Endodermal cell (in vitro differentiated cells): ENCODE results near the gene TMEM255B. TPM values are rescaled to one million over a fixed set of nuclear protein-coding genes. Genes with fewer than 3 reads are reported as not detected.

Experiments
- DNase-seq: peaks from one replicate; pipeline ENCODE4 v3.0.0-alpha.2; 2017
- H3K27ac ChIP-seq: 2 replicates; pipeline ENCODE4 v1.5.1; 2013; ENCODE audit warnings: mild to moderate bottlenecking, low read depth, low read length, moderate library complexity
- H3K27me3 ChIP-seq: 2 replicates; pipeline ENCODE4 v1.6.1; 2013; ENCODE audit warnings: mild to moderate bottlenecking, low read length, moderate library complexity; ENCODE audit not compliant: insufficient read depth, control insufficient read depth, poor library complexity, severe bottlenecking
- H3K36me3 ChIP-seq: 2 replicates; pipeline ENCODE4 v1.7.0; 2013; ENCODE audit warnings: mild to moderate bottlenecking, low read length, moderate library complexity; ENCODE audit not compliant: control insufficient read depth, insufficient read depth
- H3K4me1 ChIP-seq: one replicate; pipeline ENCODE4 v1.7.0; 2013; ENCODE audit warnings: low read length; ENCODE audit not compliant: control insufficient read depth, insufficient read depth
- H3K4me3 ChIP-seq: 2 replicates; pipeline ENCODE4 v1.5.1; 2013; ENCODE audit warnings: mild to moderate bottlenecking, low read length, moderate library complexity
- H3K9ac ChIP-seq: 2 replicates; pipeline ENCODE4 v1.6.1; 2013; ENCODE audit warnings: mild to moderate bottlenecking, low read length, moderate library complexity; ENCODE audit not compliant: poor library complexity, severe bottlenecking; ENCODE audit errors: extremely low read depth
- H3K9me3 ChIP-seq: 2 replicates; pipeline ENCODE4 v1.6.1; 2013; ENCODE audit warnings: mild to moderate bottlenecking, low read length, moderate library complexity; ENCODE audit not compliant: control insufficient read depth
- H3K27ac Mint-ChIP-seq: 2 replicates; pipeline ENCODE4 v1.8.0; 2020; ENCODE audit warnings: mixed read lengths
- H3K27me3 Mint-ChIP-seq: 2 replicates; pipeline ENCODE4 v1.8.0; 2021; ENCODE audit warnings: mild to moderate bottlenecking, mixed read lengths; ENCODE audit not compliant: insufficient read depth
- H3K36me3 Mint-ChIP-seq: 2 replicates; pipeline ENCODE4 v1.8.0; 2020; ENCODE audit warnings: low read depth, mixed read lengths
- H3K4me1 Mint-ChIP-seq: 2 replicates; pipeline ENCODE4 v1.8.0; 2020; ENCODE audit warnings: mixed read lengths
- H3K4me3 Mint-ChIP-seq: 2 replicates; pipeline ENCODE4 v1.8.0; 2020; ENCODE audit warnings: mild to moderate bottlenecking, moderate library complexity, mixed read lengths
- H3K9me3 Mint-ChIP-seq: 2 replicates; pipeline ENCODE4 v1.8.0; 2020; ENCODE audit warnings: mild to moderate bottlenecking, mixed read lengths
- CTCF ChIP-seq: fragments of 200-600 bp; sonication (generic); conservative IDR thresholded peaks from 2 replicates; pipeline ENCODE4 v1.5.0; 2021; ENCODE audit warnings: antibody characterized with exemption, mild to moderate bottlenecking
- WGBS, 2 experiments: methylation state at CpG; one replicate each; pipeline versions ENCODE4 v1.1.5 to v1.1.7; 2013; ENCODE audit warnings: missing lambda C conversion rate in 2 of 2, mixed read lengths in 1 of 2; ENCODE audit not compliant: insufficient coverage in 1 of 2, insufficient read length in 1 of 2; 5-methylcytosine and 5-hydroxymethylcytosine counted together
- total RNA-seq, 2 donors: library from RNA; stranded (reverse); fragmentation: NEBNext Ultra II Directional in 1 of 2; extraction: Animal tissue kit (Norgen Biotek cat#: 25700) in 1 of 2; gene quantifications; 2 replicates in 1 of 2; 3 replicates in 1 of 2; pipeline ENCODE4 v1.2.1, GENCODE V29; 2021

TMEM255B gene
- total RNA-seq, 2 donors from 2014 or later = 0.55 to 2.1 TPM

DNA sequence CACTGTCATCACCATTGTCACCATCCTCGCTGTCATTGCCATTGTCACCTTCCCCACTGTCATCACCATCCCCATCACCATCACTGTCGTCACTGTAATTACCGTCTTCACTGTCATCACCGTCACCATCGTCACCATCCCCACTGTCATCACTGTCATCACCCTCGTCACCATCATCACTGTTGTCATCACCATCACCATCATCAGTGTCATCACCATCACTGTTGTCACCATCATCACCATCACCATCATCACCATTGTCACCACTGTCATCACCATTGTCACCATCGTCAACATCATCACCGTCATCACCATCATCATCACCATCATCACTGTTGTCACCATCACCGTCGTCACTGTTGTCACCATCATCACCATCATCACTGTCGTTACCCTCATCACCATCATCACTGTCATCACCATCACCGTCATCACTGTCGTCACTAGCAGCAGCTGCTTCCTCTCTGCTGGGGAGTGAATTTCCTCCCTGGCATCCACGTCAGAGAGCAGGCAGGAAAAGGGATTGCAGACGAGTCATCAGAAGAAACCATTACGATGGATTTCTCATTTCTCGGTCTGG lies 27.3 kb downstream of the TMEM255B start:
- Mint-ChIP-seq H3K4me1 (no peaks in the 10 kb centered on the region), H3K27me3 (peaks cover 2% of the 10 kb centered on the region), H3K4me3 (no peak overlapping the region), H3K9me3 (peaks cover 6% of the 10 kb centered on the region), H3K27ac (no peak overlapping the region), H3K36me3 (peaks cover 3% of the 10 kb centered on the region)
- Histone ChIP-seq H3K36me3 (no peaks in the 10 kb centered on the region), H3K9me3 (no peaks in the 10 kb centered on the region), H3K9ac (no peak overlapping the region), H3K4me3 (no peak overlapping the region), H3K4me1 (no peaks in the 10 kb centered on the region), H3K27ac (no peak overlapping the region), H3K27me3 (peaks cover 1% of the 10 kb centered on the region)
- WGBS, 2 experiments = 90% methylated on average over 17 of the region's 17 CpGs
- peak; percentile 18 for DNase-seq
- TF ChIP-seq CTCF = no peak

DNA sequence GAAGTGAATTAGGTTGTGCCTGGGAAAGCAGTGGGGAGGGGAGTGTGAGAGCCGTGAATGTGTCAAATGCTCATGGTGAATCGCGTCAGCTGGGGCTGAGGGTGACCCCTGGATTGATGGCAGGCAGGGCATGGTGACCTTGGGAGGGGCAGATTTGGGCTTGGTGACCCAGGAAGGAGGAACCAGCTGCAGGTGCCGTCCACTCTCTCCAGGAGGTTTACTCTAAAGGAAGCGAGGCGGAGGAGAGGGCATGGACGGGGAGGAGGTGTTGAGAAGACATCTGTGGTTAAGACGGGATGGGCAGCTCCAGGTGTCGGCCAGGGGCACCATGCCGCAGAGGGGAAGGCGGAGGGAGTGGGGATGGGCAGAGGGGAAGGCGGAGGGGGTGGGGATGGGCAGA lies 28.7 kb downstream of the TMEM255B start:
- no peaks in the 10 kb centered on the region for H3K36me3 ChIP-seq
- H3K4me3 ChIP-seq = no peak overlapping the region

DNA sequence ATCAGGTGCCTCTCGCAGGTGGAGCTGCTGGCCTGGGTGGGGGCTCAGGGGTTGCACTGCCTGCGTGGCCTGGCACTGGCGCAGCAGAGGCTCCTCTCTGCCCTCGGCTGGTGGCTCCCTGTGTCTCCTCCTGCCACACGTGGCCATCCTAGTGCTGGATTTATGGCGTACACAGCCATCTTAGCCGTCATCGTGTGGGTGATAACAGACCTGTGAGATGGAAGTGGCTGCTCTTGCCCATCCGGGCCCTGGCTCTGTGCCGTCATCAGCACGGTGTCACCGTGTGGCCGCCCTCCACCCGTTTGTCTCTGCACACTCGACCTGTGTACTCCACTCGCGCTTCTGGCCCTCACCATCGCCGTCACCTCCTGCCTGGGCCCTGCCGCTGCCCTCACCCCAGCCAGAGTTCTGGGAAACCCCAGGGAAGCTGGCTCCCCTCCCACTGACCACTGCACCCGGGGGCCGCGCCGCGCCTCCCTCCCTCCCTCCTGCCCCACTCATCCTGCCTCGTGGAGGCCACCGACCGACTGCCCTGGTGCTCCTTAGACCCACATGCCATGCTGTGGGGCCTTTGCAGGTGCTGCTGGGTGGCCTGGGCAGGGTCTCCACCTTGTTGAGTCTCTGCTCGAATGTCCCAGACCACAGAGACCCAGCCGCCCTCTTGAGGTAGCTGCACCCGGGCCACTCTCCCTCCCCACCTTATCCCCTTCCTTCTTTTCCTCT lies 29.5 kb downstream of the TMEM255B start:
- Histone ChIP-seq H3K4me1 (no peaks in the 10 kb centered on the region), H3K9ac (no peak overlapping the region), H3K9me3 (no peaks in the 10 kb centered on the region), H3K27me3 (no peaks in the 10 kb centered on the region), H3K36me3 (no peaks in the 10 kb centered on the region), H3K27ac (no peak overlapping the region), H3K4me3 (no peak overlapping the region)
- H3K27me3 Mint-ChIP-seq = peaks cover 2% of the 10 kb centered on the region
- DNase-seq = peak; percentile 35
- no peak overlapping the region for H3K4me3 Mint-ChIP-seq
- H3K4me1 Mint-ChIP-seq = no peaks in the 10 kb centered on the region
- no peak for TF ChIP-seq CTCF
- no peak overlapping the region for H3K27ac Mint-ChIP-seq
- 92 to 96% methylated on average over 20 to 31 of the region's 31 CpGs for WGBS, 2 experiments
- H3K36me3 Mint-ChIP-seq = peaks cover 3% of the 10 kb centered on the region
- H3K9me3 Mint-ChIP-seq = peaks cover 6% of the 10 kb centered on the region

More for the DNA sequence above, 28.7 kb downstream of the TMEM255B start:
- Mint-ChIP-seq H3K9me3 (peaks cover 6% of the 10 kb centered on the region), H3K4me3 (no peak overlapping the region), H3K27me3 (peaks cover 2% of the 10 kb centered on the region), H3K4me1 (no peaks in the 10 kb centered on the region), H3K27ac (no peak overlapping the region), H3K36me3 (peaks cover 3% of the 10 kb centered on the region)
- no peak overlapping the region for H3K27ac ChIP-seq
- DNase-seq = peak; percentile 22
- 60 to 76% methylated on average over 1 to 9 of the region's 12 CpGs for WGBS, 2 experiments
- no peaks in the 10 kb centered on the region for H3K27me3 ChIP-seq
- H3K9ac ChIP-seq = no peak overlapping the region
- no peak for TF ChIP-seq CTCF
- H3K4me1 ChIP-seq = no peaks in the 10 kb centered on the region
- no peaks in the 10 kb centered on the region for H3K9me3 ChIP-seq
